ENCODE measurements around the gene SCGB1C1. TPM values are rescaled to one million over a fixed set of nuclear protein-coding genes. Genes with fewer than 3 reads are reported as not detected.

SCGB1C1 gene
- polyA plus RNA-seq, 1 donor (not counting 4 experiments of a cell fraction or from before 2014, with no cell fraction given), result not detected

DNA sequence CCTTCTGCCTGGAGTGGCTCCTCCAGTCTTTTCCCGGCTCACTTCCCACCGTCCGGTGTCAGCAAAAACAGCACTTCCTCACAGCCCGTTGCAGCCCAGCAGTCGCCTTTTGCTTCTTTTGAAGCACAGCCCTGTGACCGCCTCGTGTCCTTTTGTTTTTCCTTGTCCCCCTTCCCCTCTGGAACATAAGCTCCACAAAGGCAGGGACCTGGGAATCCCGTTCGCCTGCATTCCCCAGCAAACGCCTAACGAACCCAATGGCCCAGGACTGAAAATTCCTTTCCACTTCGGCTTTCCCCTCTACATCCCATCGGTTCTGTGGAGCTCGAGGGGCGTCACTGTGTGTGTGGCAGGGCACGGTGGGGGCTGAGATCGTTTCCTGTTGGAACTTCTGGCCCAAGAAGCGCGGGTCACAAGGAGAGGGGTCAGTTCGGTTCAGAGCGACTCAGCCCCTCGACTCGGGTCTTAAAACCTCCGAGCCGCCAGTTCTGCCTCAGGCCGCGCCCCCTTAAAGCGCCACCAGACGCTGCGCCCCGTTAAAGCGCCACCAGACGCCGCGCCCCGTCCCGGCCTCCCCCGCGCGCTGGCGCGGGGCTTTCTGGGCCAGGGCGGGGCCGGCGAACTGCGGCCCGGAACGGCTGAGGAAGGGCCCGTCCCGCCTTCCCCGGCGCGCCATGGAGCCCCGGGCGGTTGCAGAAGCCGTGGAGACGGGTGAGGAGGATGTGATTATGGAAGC is 15.5 kb downstream of the SCGB1C1 start:
- H3K4me1 ChIP-seq (ENCODE audit: control insufficient read depth, extremely low read depth, insufficient read depth, low read length), result peaks cover 24% of the 10 kb centered on the region
- H4K20me1 ChIP-seq (ENCODE audit: control insufficient read depth, extremely low read depth, insufficient read depth, low read length), result peaks cover 8% of the 10 kb centered on the region
- peak overlapping the region; percentile 80 for H2AFZ ChIP-seq (ENCODE audit: control insufficient read depth, low read length)

DNA sequence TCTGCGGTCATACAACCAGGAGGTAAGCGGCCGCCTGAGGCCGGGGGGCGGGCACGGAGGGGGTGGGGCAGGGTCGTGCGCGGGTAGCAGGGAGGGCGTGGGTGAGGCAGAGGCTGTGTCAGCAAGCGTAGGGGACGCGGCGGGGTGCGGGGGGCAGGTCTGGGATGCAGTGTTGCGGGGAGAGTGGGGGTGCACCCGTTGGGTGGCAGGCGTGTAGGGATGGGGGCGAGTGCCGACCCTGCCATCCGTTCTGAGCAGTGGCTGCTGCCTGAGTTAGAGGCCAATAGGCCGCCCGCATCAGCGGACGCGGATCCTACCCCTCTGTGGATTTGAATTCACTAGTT is 16.0 kb downstream of the SCGB1C1 start:
- Histone ChIP-seq H3K79me2 (ENCODE audit: control insufficient read depth, insufficient read depth, low read length) (peaks cover 76% of the 10 kb centered on the region), H3K27me3 (ENCODE audit: control insufficient read depth, extremely low read depth, insufficient read depth, low read length) (no peaks in the 10 kb centered on the region), H3K27ac (ENCODE audit: control insufficient read depth, insufficient read depth, low read length) (peak overlapping the region; percentile 80), H3K4me1 (ENCODE audit: control insufficient read depth, extremely low read depth, insufficient read depth, low read length) (peaks cover 24% of the 10 kb centered on the region), H3K9ac (ENCODE audit: control insufficient read depth, extremely low read depth, insufficient read depth, low read length) (peak overlapping the region; percentile 85), H2AFZ (ENCODE audit: control insufficient read depth, low read length) (no peak overlapping the region), H3K4me3 (ENCODE audit: control insufficient read depth in 2 of 3, extremely low read depth in 1 of 3, insufficient read depth in 2 of 3, low read depth in 1 of 3, low read length in 3 of 3) (peak overlapping the region; percentile 89 to 94 (median 90)), H3K9me3 (ENCODE audit: control insufficient read depth, low read depth, low read length) (no peaks in the 10 kb centered on the region), H4K20me1 (ENCODE audit: control insufficient read depth, extremely low read depth, insufficient read depth, low read length) (peaks cover 8% of the 10 kb centered on the region), H3K9me1 (ENCODE audit: control insufficient read depth, extremely low read depth, insufficient read depth, low read length) (peaks cover 2% of the 10 kb centered on the region), H3K4me2 (ENCODE audit: control insufficient read depth, extremely low read depth, insufficient read depth, low read depth, low read length) (peak overlapping the region; percentile 98), H3K36me3 (ENCODE audit: control insufficient read depth in 2 of 2, extremely low read depth in 1 of 2, insufficient read depth in 2 of 2, low read length in 2 of 2) (peaks cover 44 to 64% of the 10 kb centered on the region in 2 experiments)
- dilution Hi-C loops (cut with MboI; ENCODE audit: extremely low pct_ligation_motif_present, low sequenced_read_pairs), result no loop called here
- no peak for FAIRE-seq
- no peak for DNase-seq (ENCODE audit: low read depth, low spot score)
- TF ChIP-seq, protein P1, sequence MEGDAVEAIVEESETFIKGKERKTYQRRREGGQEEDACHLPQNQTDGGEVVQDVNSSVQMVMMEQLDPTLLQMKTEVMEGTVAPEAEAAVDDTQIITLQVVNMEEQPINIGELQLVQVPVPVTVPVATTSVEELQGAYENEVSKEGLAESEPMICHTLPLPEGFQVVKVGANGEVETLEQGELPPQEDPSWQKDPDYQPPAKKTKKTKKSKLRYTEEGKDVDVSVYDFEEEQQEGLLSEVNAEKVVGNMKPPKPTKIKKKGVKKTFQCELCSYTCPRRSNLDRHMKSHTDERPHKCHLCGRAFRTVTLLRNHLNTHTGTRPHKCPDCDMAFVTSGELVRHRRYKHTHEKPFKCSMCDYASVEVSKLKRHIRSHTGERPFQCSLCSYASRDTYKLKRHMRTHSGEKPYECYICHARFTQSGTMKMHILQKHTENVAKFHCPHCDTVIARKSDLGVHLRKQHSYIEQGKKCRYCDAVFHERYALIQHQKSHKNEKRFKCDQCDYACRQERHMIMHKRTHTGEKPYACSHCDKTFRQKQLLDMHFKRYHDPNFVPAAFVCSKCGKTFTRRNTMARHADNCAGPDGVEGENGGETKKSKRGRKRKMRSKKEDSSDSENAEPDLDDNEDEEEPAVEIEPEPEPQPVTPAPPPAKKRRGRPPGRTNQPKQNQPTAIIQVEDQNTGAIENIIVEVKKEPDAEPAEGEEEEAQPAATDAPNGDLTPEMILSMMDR (optimal IDR thresholded peaks at IDR 0.05 in 1 of 3, IDR thresholded peaks at IDR 0.05 in 1 of 3, conservative IDR thresholded peaks at IDR 0.05 in 1 of 3; ENCODE audit: extremely low read depth in 1 of 3, insufficient read depth in 2 of 3, low read length in 3 of 3), result no peak
- no peak for TF ChIP-seq EZH2 (IDR thresholded peaks at IDR 0.05; ENCODE audit: low read length)

More for the DNA sequence above, 15.5 kb downstream of the SCGB1C1 start:
- Histone ChIP-seq H3K9me1 (ENCODE audit: control insufficient read depth, extremely low read depth, insufficient read depth, low read length) (peaks cover 2% of the 10 kb centered on the region), H3K27ac (ENCODE audit: control insufficient read depth, insufficient read depth, low read length) (peak overlapping the region; percentile 96), H3K4me3 (ENCODE audit: control insufficient read depth in 2 of 3, extremely low read depth in 1 of 3, insufficient read depth in 2 of 3, low read depth in 1 of 3, low read length in 3 of 3) (peak overlapping the region; percentile 89 to 94 (median 90)), H3K36me3 (ENCODE audit: control insufficient read depth in 2 of 2, extremely low read depth in 1 of 2, insufficient read depth in 2 of 2, low read length in 2 of 2) (peaks cover 48 to 66% of the 10 kb centered on the region in 2 experiments), H3K4me2 (ENCODE audit: control insufficient read depth, extremely low read depth, insufficient read depth, low read depth, low read length) (peak overlapping the region; percentile 90), H3K9ac (ENCODE audit: control insufficient read depth, extremely low read depth, insufficient read depth, low read length) (peak overlapping the region; percentile 85), H3K79me2 (ENCODE audit: control insufficient read depth, insufficient read depth, low read length) (peaks cover 82% of the 10 kb centered on the region), H3K27me3 (ENCODE audit: control insufficient read depth, extremely low read depth, insufficient read depth, low read length) (no peaks in the 10 kb centered on the region), H3K9me3 (ENCODE audit: control insufficient read depth, low read depth, low read length) (no peaks in the 10 kb centered on the region)
- dilution Hi-C loops (cut with MboI; ENCODE audit: extremely low pct_ligation_motif_present, low sequenced_read_pairs), result no loop called here
- FAIRE-seq (no peak), DNase-seq (ENCODE audit: low read depth, low spot score) (no peak)
- TF ChIP-seq, protein P1 (optimal IDR thresholded peaks at IDR 0.05 in 1 of 3, IDR thresholded peaks at IDR 0.05 in 1 of 3, conservative IDR thresholded peaks at IDR 0.05 in 1 of 3; ENCODE audit: extremely low read depth in 1 of 3, insufficient read depth in 2 of 3, low read length in 3 of 3), result no peak
- TF ChIP-seq EZH2 (IDR thresholded peaks at IDR 0.05; ENCODE audit: low read length), result no peak
